Mucosa of stomach (tissue), 1 donor: Measurements from ENCODE around the gene SF3A1.

ENCODE experiments used
- H3K27me3 ChIP-seq: one replicate; pipeline ENCODE4 v1.7.0; 2013; ENCODE audit warnings: mild to moderate bottlenecking, low read length; ENCODE audit not compliant: control insufficient read depth, insufficient read depth
- H3K36me3 ChIP-seq: one replicate; pipeline ENCODE4 v1.7.0; 2013; ENCODE audit warnings: low read length; ENCODE audit not compliant: control insufficient read depth, insufficient read depth
- H3K4me1 ChIP-seq: one replicate; pipeline ENCODE4 v1.7.0; 2013; ENCODE audit warnings: mild to moderate bottlenecking, low read length; ENCODE audit not compliant: control insufficient read depth, insufficient read depth
- H3K4me3 ChIP-seq: one replicate; pipeline ENCODE4 v1.7.0; 2013; ENCODE audit warnings: low read length
- H3K9ac ChIP-seq: one replicate; pipeline ENCODE4 v1.7.0; 2013; ENCODE audit warnings: mild to moderate bottlenecking, low read length, moderate library complexity
- H3K9me3 ChIP-seq: one replicate; pipeline ENCODE4 v1.7.0; 2013; ENCODE audit warnings: mild to moderate bottlenecking, low read length, moderate library complexity; ENCODE audit not compliant: control insufficient read depth
- donor health status: Pancreatic carcinoma.

SF3A1 gene

GRCh38 chr22:30325724-30326254 is 30.9 kb downstream of the SF3A1 start:
- Histone ChIP-seq H3K27me3 (no peaks in the 10 kb centered on the region), H3K36me3 (peaks cover 3% of the 10 kb centered on the region), H3K9ac (peak overlapping the region; percentile 84), H3K4me3 (peak overlapping the region; percentile 92), H3K4me1 (peaks cover 27% of the 10 kb centered on the region), H3K9me3 (no peaks in the 10 kb centered on the region)

- H3K27me3 ChIP-seq = no peaks in the 10 kb centered on the region
- peak overlapping the region; percentile 84 for H3K9ac ChIP-seq
- H3K36me3 ChIP-seq = peaks cover 8% of the 10 kb centered on the region
- H3K4me3 ChIP-seq = peak overlapping the region; percentile 92
- peaks cover 27% of the 10 kb centered on the region for H3K4me1 ChIP-seq
- no peaks in the 10 kb centered on the region for H3K9me3 ChIP-seq
These were observed 31.5 kb downstream of the SF3A1 start for GRCh38 chr22:30325065-30325720.

GRCh38 chr22:30324014-30324730 is 32.5 kb downstream of the SF3A1 start:
- peaks cover 27% of the 10 kb centered on the region for H3K4me1 ChIP-seq
- no peaks in the 10 kb centered on the region for H3K27me3 ChIP-seq

GRCh38 chr22:30323246-30323645 is 33.4 kb downstream of the SF3A1 start:
- no peak overlapping the region for H3K4me3 ChIP-seq
- peaks cover 29% of the 10 kb centered on the region for H3K4me1 ChIP-seq
- no peaks in the 10 kb centered on the region for H3K27me3 ChIP-seq
- H3K9ac ChIP-seq = no peak overlapping the region
- H3K9me3 ChIP-seq = no peaks in the 10 kb centered on the region
- H3K36me3 ChIP-seq = peaks cover 8% of the 10 kb centered on the region

More at GRCh38 chr22:30324014-30324730, 32.5 kb downstream of the SF3A1 start:
- H3K9ac ChIP-seq = peak overlapping the region; percentile 84
- H3K4me3 ChIP-seq = no peak overlapping the region
- peaks cover 8% of the 10 kb centered on the region for H3K36me3 ChIP-seq
- no peaks in the 10 kb centered on the region for H3K9me3 ChIP-seq

GRCh38 chr22:30321461-30321860 is 35.2 kb downstream of the SF3A1 start:
- Histone ChIP-seq H3K4me1 (peaks cover 25% of the 10 kb centered on the region), H3K27me3 (no peaks in the 10 kb centered on the region), H3K36me3 (peaks cover 8% of the 10 kb centered on the region), H3K9me3 (no peaks in the 10 kb centered on the region), H3K9ac (no peak overlapping the region), H3K4me3 (no peak overlapping the region)

- Histone ChIP-seq H3K9ac (no peak overlapping the region), H3K4me3 (no peak overlapping the region), H3K4me1 (peaks cover 20% of the 10 kb centered on the region), H3K36me3 (peaks cover 8% of the 10 kb centered on the region), H3K9me3 (no peaks in the 10 kb centered on the region), H3K27me3 (no peaks in the 10 kb centered on the region)
These were observed 36.6 kb downstream of the SF3A1 start for GRCh38 chr22:30320021-30320556.

- Histone ChIP-seq H3K9ac (no peak overlapping the region), H3K4me1 (peaks cover 20% of the 10 kb centered on the region)
These were observed 37.8 kb downstream of the SF3A1 start for GRCh38 chr22:30318799-30319419.

GRCh38 chr22:30317778-30318177 is 38.9 kb downstream of the SF3A1 start:
- Histone ChIP-seq H3K36me3 (peaks cover 8% of the 10 kb centered on the region), H3K4me3 (no peak overlapping the region), H3K27me3 (no peaks in the 10 kb centered on the region), H3K4me1 (peaks cover 26% of the 10 kb centered on the region), H3K9me3 (no peaks in the 10 kb centered on the region), H3K9ac (no peak overlapping the region)

More at GRCh38 chr22:30318799-30319419, 37.8 kb downstream of the SF3A1 start:
- H3K4me3 ChIP-seq = no peak overlapping the region
- peaks cover 8% of the 10 kb centered on the region for H3K36me3 ChIP-seq
- no peaks in the 10 kb centered on the region for H3K27me3 ChIP-seq
- no peaks in the 10 kb centered on the region for H3K9me3 ChIP-seq

- H3K4me1 ChIP-seq = peaks cover 43% of the 10 kb centered on the region
These were observed 40.6 kb downstream of the SF3A1 start for GRCh38 chr22:30315962-30316576.

GRCh38 chr22:30314915-30315314 is 41.8 kb downstream of the SF3A1 start:
- Histone ChIP-seq H3K9me3 (no peaks in the 10 kb centered on the region), H3K36me3 (no peaks in the 10 kb centered on the region), H3K9ac (no peak overlapping the region), H3K4me1 (peaks cover 54% of the 10 kb centered on the region), H3K4me3 (no peak overlapping the region), H3K27me3 (no peaks in the 10 kb centered on the region)

More at GRCh38 chr22:30315962-30316576, 40.6 kb downstream of the SF3A1 start:
- no peaks in the 10 kb centered on the region for H3K9me3 ChIP-seq
- H3K9ac ChIP-seq = no peak overlapping the region
- no peaks in the 10 kb centered on the region for H3K27me3 ChIP-seq
- peaks cover 8% of the 10 kb centered on the region for H3K36me3 ChIP-seq
- H3K4me3 ChIP-seq = no peak overlapping the region

- no peaks in the 10 kb centered on the region for H3K36me3 ChIP-seq
- no peaks in the 10 kb centered on the region for H3K9me3 ChIP-seq
- H3K27me3 ChIP-seq = no peaks in the 10 kb centered on the region
- peaks cover 66% of the 10 kb centered on the region for H3K4me1 ChIP-seq
- H3K4me3 ChIP-seq = no peak overlapping the region
- no peak overlapping the region for H3K9ac ChIP-seq
These were observed 42.9 kb downstream of the SF3A1 start for GRCh38 chr22:30313527-30314363.
